Tibial artery (tissue), 4 donors: ENCODE data around the gene URAD.

ENCODE experiments used
- DNase-seq, 2 donors: peaks; one replicate each; pipeline ENCODE4 v3.0.0-alpha.2; 2019
- H3K27ac ChIP-seq, 2 donors: fragments of 200-600 bp; sonication (generic) in 1 of 2; 1 replicate in 1 of 2; 2 replicates in 1 of 2; pipeline ENCODE4 v1.5.1; 2018 to 2019; ENCODE audit warnings: mild to moderate bottlenecking in 1 of 2
- H3K27me3 ChIP-seq, 2 donors: fragments of 200-600 bp; sonication (generic) in 1 of 2; one replicate each; pipeline versions ENCODE4 v1.5.1 to v1.6.0; 2016 to 2019
- H3K36me3 ChIP-seq, 3 donors: fragments of 200-600 bp; sonication (generic) in 2 of 3; one replicate each; pipeline ENCODE4 v1.5.1; 2016 to 2019; ENCODE audit warnings: mild to moderate bottlenecking in 2 of 3
- H3K4me1 ChIP-seq, 4 donors: fragments of 200-600 bp; sonication (generic) in 2 of 4; 1 replicate in 3 of 4; 2 replicates in 1 of 4; pipeline ENCODE4 v1.5.1; 2016 to 2019
- H3K4me3 ChIP-seq, 2 donors: fragments of 200-600 bp; sonication (generic) in 1 of 2; 1 replicate in 1 of 2; 2 replicates in 1 of 2; pipeline ENCODE4 v1.5.1; 2018 to 2019; ENCODE audit warnings: mild to moderate bottlenecking in 2 of 2
- H3K9me3 ChIP-seq, 3 donors: fragments of 200-600 bp; sonication (generic) in 1 of 3; one replicate each; pipeline ENCODE4 v1.5.1; 2016 to 2019
- intact Hi-C: fragments of 100-400 bp; cut with DNase I; formaldehyde crosslinking; loops from one replicate; pipeline ENCODE4 v1.15.0; 2023; ENCODE audit warnings: low total_unique reads
- TF ChIP-seq, protein P1 (sequence below), 2 experiments: fragments of 200-600 bp in 1 of 2; fragments of 450-650 bp in 1 of 2; IDR thresholded peaks; one replicate each; pipeline ENCODE4 v1.5.1; 2017 to 2019; ENCODE audit warnings: antibody characterized with exemption in 2 of 2, mild to moderate bottlenecking in 1 of 2, moderate library complexity in 1 of 2

Gene URAD

DNA sequence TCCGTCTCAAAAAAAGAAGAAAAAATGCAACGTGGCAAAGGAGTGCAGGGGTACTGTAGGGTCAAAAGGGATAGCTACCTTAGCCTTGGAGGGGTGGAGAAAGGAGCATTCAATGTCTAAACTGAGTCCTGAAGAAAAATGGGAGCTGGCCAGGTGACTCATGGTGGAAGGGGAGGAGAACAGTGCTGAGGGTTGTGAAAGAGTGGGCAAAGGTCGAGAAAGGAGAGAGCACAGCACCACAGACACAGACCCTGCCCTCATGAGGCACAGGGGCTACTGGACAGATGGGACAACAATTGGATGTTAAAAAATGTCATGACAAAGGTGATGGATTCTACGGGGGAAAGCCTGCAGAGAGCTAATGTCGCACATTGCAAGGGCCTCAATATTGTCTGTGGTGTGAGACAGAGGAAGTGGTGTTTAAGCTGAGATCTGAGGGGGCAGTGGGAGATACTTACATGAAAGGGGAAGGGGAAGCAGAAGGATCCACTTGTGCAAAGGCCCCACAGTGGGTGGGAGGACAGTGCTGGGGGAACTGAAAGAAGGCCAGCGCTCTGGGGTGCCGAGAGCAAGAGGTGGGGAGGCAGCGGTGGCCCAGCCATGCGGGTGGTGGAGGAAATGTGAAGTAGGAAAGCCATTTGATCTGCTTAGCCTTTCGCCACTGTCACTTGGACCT is 42.9 kb upstream of the URAD start:
- no peaks in the 10 kb centered on the region for H3K4me1 ChIP-seq
- H3K36me3 ChIP-seq, result no peaks in the 10 kb centered on the region
- H3K27me3 ChIP-seq, result no peaks in the 10 kb centered on the region
- TF ChIP-seq, protein P1, sequence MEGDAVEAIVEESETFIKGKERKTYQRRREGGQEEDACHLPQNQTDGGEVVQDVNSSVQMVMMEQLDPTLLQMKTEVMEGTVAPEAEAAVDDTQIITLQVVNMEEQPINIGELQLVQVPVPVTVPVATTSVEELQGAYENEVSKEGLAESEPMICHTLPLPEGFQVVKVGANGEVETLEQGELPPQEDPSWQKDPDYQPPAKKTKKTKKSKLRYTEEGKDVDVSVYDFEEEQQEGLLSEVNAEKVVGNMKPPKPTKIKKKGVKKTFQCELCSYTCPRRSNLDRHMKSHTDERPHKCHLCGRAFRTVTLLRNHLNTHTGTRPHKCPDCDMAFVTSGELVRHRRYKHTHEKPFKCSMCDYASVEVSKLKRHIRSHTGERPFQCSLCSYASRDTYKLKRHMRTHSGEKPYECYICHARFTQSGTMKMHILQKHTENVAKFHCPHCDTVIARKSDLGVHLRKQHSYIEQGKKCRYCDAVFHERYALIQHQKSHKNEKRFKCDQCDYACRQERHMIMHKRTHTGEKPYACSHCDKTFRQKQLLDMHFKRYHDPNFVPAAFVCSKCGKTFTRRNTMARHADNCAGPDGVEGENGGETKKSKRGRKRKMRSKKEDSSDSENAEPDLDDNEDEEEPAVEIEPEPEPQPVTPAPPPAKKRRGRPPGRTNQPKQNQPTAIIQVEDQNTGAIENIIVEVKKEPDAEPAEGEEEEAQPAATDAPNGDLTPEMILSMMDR (IDR thresholded peaks at IDR 0.05), result no peak
- no peaks in the 10 kb centered on the region for H3K9me3 ChIP-seq
- intact Hi-C loops, result no loop called here
- H3K27ac ChIP-seq, result no peak overlapping the region
- peak; percentile 34 to 76 for DNase-seq
- H3K4me3 ChIP-seq, result no peak overlapping the region

DNA sequence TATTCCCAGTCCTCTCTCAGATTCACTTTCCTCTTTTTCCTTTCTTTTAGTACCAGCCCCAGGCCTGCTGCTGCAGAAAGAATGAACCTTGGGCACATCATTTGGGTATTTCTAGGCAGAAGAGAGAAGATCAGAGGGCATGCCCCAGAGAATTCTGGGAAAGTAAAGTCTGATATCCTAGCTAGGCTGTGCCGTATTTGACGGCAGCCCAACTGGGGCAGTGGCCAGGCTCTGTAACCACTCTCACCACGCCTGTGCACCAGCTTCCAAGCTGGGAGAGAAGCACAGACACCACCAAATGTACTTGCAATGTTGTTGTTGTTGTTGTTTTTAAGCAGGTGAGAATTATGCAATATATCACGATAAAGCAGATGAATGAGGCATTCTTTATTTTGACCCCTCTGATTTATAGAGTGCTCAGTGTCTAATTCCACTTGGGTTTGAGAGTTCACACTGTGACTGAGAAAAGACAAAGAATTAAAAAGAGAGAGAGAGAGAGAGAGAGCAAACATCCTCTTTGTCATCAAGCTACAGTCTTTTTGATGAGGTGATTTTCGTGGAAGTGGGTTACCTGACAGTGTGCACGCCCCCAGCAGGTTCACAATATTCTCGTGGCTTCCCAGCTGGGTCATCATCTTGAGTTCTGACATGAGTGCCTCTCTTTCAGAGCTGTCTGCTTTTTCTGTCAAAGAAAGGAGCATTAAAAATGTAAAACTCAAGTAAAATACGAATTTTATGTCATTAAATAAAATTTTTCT is 39.3 kb upstream of the URAD start:
- intact Hi-C loops, result no loop called here
- Histone ChIP-seq H3K9me3 (no peaks in the 10 kb centered on the region), H3K4me1 (peaks cover 0 to 5% (median 0%) of the 10 kb centered on the region in 4 donors), H3K27me3 (no peaks in the 10 kb centered on the region), H3K4me3 (no peak overlapping the region), H3K36me3 (no peaks in the 10 kb centered on the region), H3K27ac (no peak overlapping the region)
- DNase-seq, result no peak
- TF ChIP-seq, protein P1 (IDR thresholded peaks at IDR 0.05), result no peak

DNA sequence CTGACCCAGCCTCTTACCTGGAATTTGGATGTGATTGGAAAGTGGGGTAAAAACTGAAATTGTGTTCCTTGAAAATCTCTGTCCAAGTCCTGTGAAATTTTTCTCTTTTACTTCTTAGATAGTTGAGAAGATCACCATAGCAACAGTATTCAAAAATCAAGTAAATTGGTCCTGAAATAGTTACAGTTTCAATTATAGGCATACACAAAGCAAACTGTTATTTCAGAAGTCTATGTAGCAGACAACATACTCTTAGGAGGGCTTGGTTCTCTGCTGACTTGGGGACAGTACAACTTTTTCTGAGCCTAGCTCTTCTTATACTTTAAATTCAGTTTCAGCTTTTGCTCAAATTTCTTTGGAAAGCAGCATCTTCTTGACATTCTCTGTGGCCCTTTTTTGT is 38.6 kb upstream of the URAD start:
- no peak for DNase-seq
- Histone ChIP-seq H3K9me3 (no peaks in the 10 kb centered on the region), H3K4me3 (no peak overlapping the region), H3K27ac (no peak overlapping the region), H3K36me3 (no peaks in the 10 kb centered on the region), H3K27me3 (no peaks in the 10 kb centered on the region), H3K4me1 (peaks cover 0 to 5% (median 0%) of the 10 kb centered on the region in 4 donors)
- TF ChIP-seq, protein P1 (IDR thresholded peaks at IDR 0.05), result no peak
- intact Hi-C loops, result no loop called here

DNA sequence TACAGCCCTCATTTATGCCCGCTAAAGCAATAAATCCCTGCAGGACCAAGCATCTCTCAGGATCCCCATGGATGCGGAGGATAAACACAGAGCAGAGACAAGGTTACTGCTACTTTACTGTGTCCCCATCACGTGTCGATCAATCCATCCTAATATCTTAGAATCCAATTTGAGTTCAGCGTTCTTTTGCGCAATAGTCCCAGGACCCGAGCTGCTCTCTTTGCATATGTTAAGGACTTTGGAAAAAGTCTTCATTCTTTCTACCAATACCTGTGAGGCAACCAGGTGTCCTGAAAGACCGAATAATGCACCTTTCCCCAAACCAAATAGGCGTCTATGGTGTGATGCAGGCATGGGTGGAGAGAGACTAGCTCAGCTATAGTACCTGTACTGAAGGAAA is 38.0 kb upstream of the URAD start:
- intact Hi-C loops, result no loop called here
- Histone ChIP-seq H3K4me1 (peaks cover 0 to 5% (median 0%) of the 10 kb centered on the region in 4 donors), H3K4me3 (no peak overlapping the region), H3K27ac (no peak overlapping the region), H3K9me3 (no peaks in the 10 kb centered on the region), H3K27me3 (no peaks in the 10 kb centered on the region), H3K36me3 (no peaks in the 10 kb centered on the region)
- TF ChIP-seq, protein P1 (IDR thresholded peaks at IDR 0.05), result no peak
- no peak for DNase-seq

DNA sequence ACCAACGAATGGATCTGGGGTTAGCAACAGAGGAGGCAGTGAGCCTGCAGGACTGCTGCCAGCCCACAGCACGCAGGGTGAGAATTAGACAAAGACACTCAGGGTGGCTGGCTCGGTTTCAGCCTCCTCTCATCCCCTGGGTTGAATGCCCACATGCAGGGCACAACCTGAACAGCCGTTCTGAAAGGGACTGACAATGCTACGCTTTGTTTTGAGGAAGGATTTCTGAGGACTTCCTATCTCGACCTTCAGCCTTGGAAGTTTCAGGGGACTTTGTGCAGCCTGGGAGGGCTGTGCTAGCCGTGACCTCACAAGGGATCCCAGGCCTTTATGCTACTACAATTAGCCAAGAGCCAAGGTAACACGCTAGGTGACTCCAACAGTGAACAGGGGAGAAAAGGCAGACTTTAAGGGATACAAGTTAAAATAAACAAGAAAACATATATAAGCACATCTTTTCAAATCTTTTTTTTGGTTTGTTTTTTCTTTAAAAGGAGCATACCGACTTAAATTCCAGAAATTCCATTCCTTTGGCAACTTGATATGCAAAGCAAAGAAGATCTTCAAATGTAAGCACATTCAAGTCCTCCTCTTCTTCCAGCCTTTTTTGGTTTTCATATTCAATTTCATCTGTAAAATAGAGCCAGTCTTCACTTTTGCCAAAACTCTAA is 34.5 kb upstream of the URAD start:
- intact Hi-C loops, result no loop called here
- Histone ChIP-seq H3K4me1 (peaks cover 0 to 5% (median 0%) of the 10 kb centered on the region in 4 donors), H3K27ac (no peak overlapping the region), H3K9me3 (no peaks in the 10 kb centered on the region), H3K27me3 (no peaks in the 10 kb centered on the region), H3K36me3 (no peaks in the 10 kb centered on the region), H3K4me3 (no peak overlapping the region)
- DNase-seq, result no peak
- TF ChIP-seq, protein P1 (IDR thresholded peaks at IDR 0.05), result no peak
